Adipocyte (in vitro differentiated cells): ENCODE data around the gene ARHGAP6.
"Not testable (repeated sequence)": the region's sequence is repeated elsewhere in the genome, so short reads cannot be mapped to it uniquely, and the experiment has no call there.

Source experiments
- DNase-seq: peaks from one replicate; pipeline ENCODE4 v3.0.0-alpha.2; 2015; ENCODE audit warnings: low read depth
- H3K27me3 ChIP-seq: replicated peaks from 2 replicates; pipeline ENCODE4 v1.7.0; 2013; ENCODE audit warnings: mild to moderate bottlenecking, low read length, moderate library complexity; ENCODE audit not compliant: control insufficient read depth, insufficient read depth
- H3K36me3 ChIP-seq: 2 replicates; pipeline ENCODE4 v1.7.0; 2013; ENCODE audit warnings: low read length, mild to moderate bottlenecking, moderate library complexity; ENCODE audit not compliant: control insufficient read depth, insufficient read depth, severe bottlenecking
- H3K4me1 ChIP-seq: 2 replicates; pipeline ENCODE4 v1.7.0; 2013; ENCODE audit warnings: mild to moderate bottlenecking, low read length, moderate library complexity; ENCODE audit not compliant: control insufficient read depth, insufficient read depth
- H3K4me3 ChIP-seq: 2 replicates; pipeline ENCODE4 v1.7.0; 2013; ENCODE audit warnings: mild to moderate bottlenecking, low read length, moderate library complexity
- H3K9ac ChIP-seq: 2 replicates; pipeline ENCODE4 v1.7.0; 2013; ENCODE audit warnings: mild to moderate bottlenecking, low read length, moderate library complexity
- H3K9me3 ChIP-seq: 2 replicates; pipeline ENCODE4 v1.7.0; 2013; ENCODE audit warnings: mild to moderate bottlenecking, low read length, moderate library complexity; ENCODE audit not compliant: control insufficient read depth

The ARHGAP6 gene

GRCh38 chrX:11381464-11381863 is 284.3 kb downstream of the ARHGAP6 start:
- no peaks in the 10 kb centered on the region for H3K9me3 ChIP-seq
- peak; percentile 83 for DNase-seq
- H3K4me1 ChIP-seq, result peaks cover 35% of the 10 kb centered on the region
- peak overlapping the region; percentile 49 for H3K9ac ChIP-seq
- H3K4me3 ChIP-seq, result no peak overlapping the region
- H3K36me3 ChIP-seq, result no peaks in the 10 kb centered on the region
- H3K27me3 ChIP-seq, result no peaks in the 10 kb centered on the region

GRCh38 chrX:11380187-11380844 is 285.4 kb downstream of the ARHGAP6 start:
- Histone ChIP-seq H3K9ac (peak overlapping the region; percentile 49), H3K27me3 (no peaks in the 10 kb centered on the region), H3K4me1 (peaks cover 24% of the 10 kb centered on the region), H3K4me3 (peak overlapping the region; percentile 25), H3K36me3 (no peaks in the 10 kb centered on the region), H3K9me3 (no peaks in the 10 kb centered on the region)
- DNase-seq, result no peak

GRCh38 chrX:11376163-11376562 is 289.6 kb downstream of the ARHGAP6 start:
- Histone ChIP-seq H3K9ac (no peak overlapping the region), H3K9me3 (no peaks in the 10 kb centered on the region), H3K27me3 (no peaks in the 10 kb centered on the region), H3K4me3 (no peak overlapping the region), H3K4me1 (peaks cover 7% of the 10 kb centered on the region), H3K36me3 (no peaks in the 10 kb centered on the region)
- no peak for DNase-seq

- H3K4me3 ChIP-seq, result no peak overlapping the region
- H3K4me1 ChIP-seq, result peaks cover 4% of the 10 kb centered on the region
- no peaks in the 10 kb centered on the region for H3K9me3 ChIP-seq
- H3K27me3 ChIP-seq, result no peaks in the 10 kb centered on the region
- H3K9ac ChIP-seq, result no peak overlapping the region
- DNase-seq, result no peak
- H3K36me3 ChIP-seq, result no peaks in the 10 kb centered on the region
Observed at GRCh38 chrX:11375614-11376119, 290.1 kb downstream of the ARHGAP6 start.

- Histone ChIP-seq H3K27me3 (no peaks in the 10 kb centered on the region), H3K4me3 (no peak overlapping the region), H3K4me1 (no peaks in the 10 kb centered on the region), H3K9me3 (no peaks in the 10 kb centered on the region), H3K9ac (no peak overlapping the region), H3K36me3 (no peaks in the 10 kb centered on the region)
- DNase-seq, result no peak
Observed at GRCh38 chrX:11374570-11374969, 291.1 kb downstream of the ARHGAP6 start.

GRCh38 chrX:11371106-11371505 is 294.6 kb downstream of the ARHGAP6 start:
- no peak for DNase-seq
- Histone ChIP-seq H3K9ac (no peak overlapping the region), H3K36me3 (no peaks in the 10 kb centered on the region), H3K4me1 (no peaks in the 10 kb centered on the region), H3K4me3 (no peak overlapping the region), H3K27me3 (no peaks in the 10 kb centered on the region), H3K9me3 (peaks cover under 1% of the 10 kb centered on the region)

GRCh38 chrX:11367609-11368430 is 297.9 kb downstream of the ARHGAP6 start:
- Histone ChIP-seq H3K9ac (no peak overlapping the region), H3K27me3 (no peaks in the 10 kb centered on the region), H3K9me3 (peaks cover 7% of the 10 kb centered on the region), H3K4me3 (no peak overlapping the region), H3K4me1 (no peaks in the 10 kb centered on the region), H3K36me3 (no peaks in the 10 kb centered on the region)
- peak; percentile 9 for DNase-seq

- Histone ChIP-seq H3K27me3 (no peaks in the 10 kb centered on the region), H3K36me3 (no peaks in the 10 kb centered on the region), H3K9ac (no peak overlapping the region), H3K4me1 (no peaks in the 10 kb centered on the region), H3K9me3 (peaks cover 7% of the 10 kb centered on the region), H3K4me3 (no peak overlapping the region)
- DNase-seq, result no peak
Observed at GRCh38 chrX:11366998-11367595, 298.6 kb downstream of the ARHGAP6 start.

- no peak for DNase-seq
- no peak overlapping the region for H3K9ac ChIP-seq
- H3K4me3 ChIP-seq, result no peak overlapping the region
- peaks cover 7% of the 10 kb centered on the region for H3K9me3 ChIP-seq
- H3K36me3 ChIP-seq, result no peaks in the 10 kb centered on the region
- H3K27me3 ChIP-seq, result no peaks in the 10 kb centered on the region
- H3K4me1 ChIP-seq, result no peaks in the 10 kb centered on the region
Observed at GRCh38 chrX:11365426-11365825, 300.3 kb downstream of the ARHGAP6 start.

GRCh38 chrX:11364835-11365234 is 300.9 kb downstream of the ARHGAP6 start:
- Histone ChIP-seq H3K27me3 (no peaks in the 10 kb centered on the region), H3K36me3 (no peaks in the 10 kb centered on the region), H3K4me1 (no peaks in the 10 kb centered on the region), H3K9me3 (peaks cover 7% of the 10 kb centered on the region), H3K9ac (no peak overlapping the region), H3K4me3 (no peak overlapping the region)
- no peak for DNase-seq

GRCh38 chrX:11363825-11364224 is 301.9 kb downstream of the ARHGAP6 start:
- H3K27me3 ChIP-seq, DNase-seq, H3K36me3 ChIP-seq, H3K9ac ChIP-seq, H3K4me3 ChIP-seq, H3K4me1 ChIP-seq, H3K9me3 ChIP-seq: not testable (repeated sequence)
